ENCODE results near the gene CEP128.

The CEP128 gene

GRCh38 chr14:80523518-80524117 is 417.9 kb downstream of the CEP128 start:
- no peak for DNase-seq

GRCh38 chr14:80522936-80523335 is 418.6 kb downstream of the CEP128 start:
- no peak for DNase-seq

GRCh38 chr14:80522411-80522810 is 419.1 kb downstream of the CEP128 start:
- DNase-seq, result no peak

- no peak for DNase-seq
These were observed 420.1 kb downstream of the CEP128 start for GRCh38 chr14:80521456-80521855.

GRCh38 chr14:80519002-80519401 is 422.5 kb downstream of the CEP128 start:
- DNase-seq, result no peak

GRCh38 chr14:80518173-80518572 is 423.4 kb downstream of the CEP128 start:
- DNase-seq, result no peak

GRCh38 chr14:80507292-80507869 is 434.2 kb downstream of the CEP128 start:
- DNase-seq, result no peak

GRCh38 chr14:80504781-80505180 is 436.8 kb downstream of the CEP128 start:
- no peak for DNase-seq

- DNase-seq, result no peak
These were observed 443.0 kb downstream of the CEP128 start for GRCh38 chr14:80498533-80498932.

- DNase-seq, result no peak
These were observed 445.4 kb downstream of the CEP128 start for GRCh38 chr14:80496090-80496489.

- DNase-seq, result no peak
These were observed 446.8 kb downstream of the CEP128 start for GRCh38 chr14:80494769-80495168.

GRCh38 chr14:80493620-80494019 is 447.9 kb downstream of the CEP128 start:
- no peak for DNase-seq

GRCh38 chr14:80491650-80492049 is 449.9 kb downstream of the CEP128 start:
- no peak for DNase-seq

GRCh38 chr14:80491131-80491530 is 450.4 kb downstream of the CEP128 start:
- no peak for DNase-seq

GRCh38 chr14:80489513-80489912 is 452.0 kb downstream of the CEP128 start:
- no peak for DNase-seq

GRCh38 chr14:80485764-80486163 is 455.8 kb downstream of the CEP128 start:
- no peak for DNase-seq

- DNase-seq, result no peak
These were observed 458.2 kb downstream of the CEP128 start for GRCh38 chr14:80483331-80483730.

GRCh38 chr14:80477388-80478160 is 464.0 kb downstream of the CEP128 start:
- no peak for DNase-seq

- DNase-seq, result no peak
These were observed 466.5 kb downstream of the CEP128 start for GRCh38 chr14:80475074-80475473.

GRCh38 chr14:80468331-80469122 is 473.0 kb downstream of the CEP128 start:
- DNase-seq, result no peak

- no peak for DNase-seq
These were observed 475.9 kb downstream of the CEP128 start for GRCh38 chr14:80465546-80466220.

- no peak for DNase-seq
These were observed 476.9 kb downstream of the CEP128 start for GRCh38 chr14:80464531-80465149.

Data from stimulated activated CD4-positive, alpha-beta T cell treated with anti-CD3 and anti-CD28 coated beads, Interleukin-1b, Interleukin-23, amount 100 ng/mL, for 48 hours (primary cell).